GM20431 (cell line): Measurements from ENCODE around the gene CSRNP2.
"Not testable (repeated sequence)": the region's sequence is repeated elsewhere in the genome, so short reads cannot be mapped to it uniquely, and the experiment has no call there.

Experiments used
- in situ Hi-C: fragments of 300-500 bp; cut with MseI, MboI; formaldehyde crosslinking; loops from one replicate; pipeline ENCODE4 v1.15.0; 2020; ENCODE audit warnings: low sequenced_read_pairs; ENCODE audit not compliant: unreplicated experiment

CSRNP2 gene

DNA sequence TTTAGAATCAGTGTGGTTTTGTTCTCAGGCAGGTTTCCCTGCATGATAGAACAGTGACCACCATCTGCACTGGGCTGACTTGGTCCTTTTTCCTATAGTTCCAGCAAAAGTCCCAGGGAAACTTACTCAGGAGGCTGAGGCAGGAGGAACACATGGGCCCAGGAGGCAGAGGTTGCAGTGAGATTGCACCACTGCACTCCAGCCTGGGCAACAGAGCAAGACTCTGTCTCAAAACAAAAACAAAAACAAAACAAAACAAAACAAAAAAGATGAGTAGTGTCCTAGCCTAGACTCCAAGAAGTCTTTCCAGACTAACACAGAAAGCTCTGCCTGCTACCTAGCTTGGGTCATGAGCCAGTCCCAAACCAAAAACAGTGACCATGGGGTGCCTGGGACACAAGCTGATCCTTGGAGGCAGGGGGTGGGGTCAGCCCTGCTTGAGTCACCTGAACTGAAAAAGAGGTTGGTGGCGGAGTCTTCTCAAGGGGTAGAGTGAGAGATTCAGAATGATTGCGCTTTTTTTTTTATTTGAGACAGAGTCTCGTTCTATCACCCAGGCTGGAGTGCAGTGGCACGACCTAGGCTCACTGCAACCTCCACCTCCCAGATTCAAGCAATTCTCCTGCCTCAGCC, 49.8 kb downstream of the CSRNP2 start:
- in situ Hi-C loops, result no loop called here

DNA sequence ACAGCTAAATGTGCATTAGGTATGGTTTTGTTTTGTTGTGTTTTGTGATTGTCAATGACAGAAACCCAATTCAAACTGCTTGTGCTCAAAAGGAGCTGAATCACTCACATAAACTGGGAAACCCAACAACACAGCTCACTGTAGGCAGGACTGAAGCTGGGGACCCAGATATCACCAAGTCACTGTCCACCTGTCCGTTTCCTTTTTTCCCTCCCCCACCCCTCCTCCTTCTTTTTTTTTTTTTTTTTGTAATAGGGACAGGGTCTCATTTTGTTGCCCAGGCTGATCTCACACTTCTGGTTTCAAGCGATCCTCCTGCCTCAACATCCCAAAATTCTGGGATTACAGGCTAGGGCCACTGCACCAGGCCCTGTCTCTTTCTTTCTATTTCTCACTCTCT, 50.3 kb downstream of the CSRNP2 start:
- in situ Hi-C loops, result no loop called here

DNA sequence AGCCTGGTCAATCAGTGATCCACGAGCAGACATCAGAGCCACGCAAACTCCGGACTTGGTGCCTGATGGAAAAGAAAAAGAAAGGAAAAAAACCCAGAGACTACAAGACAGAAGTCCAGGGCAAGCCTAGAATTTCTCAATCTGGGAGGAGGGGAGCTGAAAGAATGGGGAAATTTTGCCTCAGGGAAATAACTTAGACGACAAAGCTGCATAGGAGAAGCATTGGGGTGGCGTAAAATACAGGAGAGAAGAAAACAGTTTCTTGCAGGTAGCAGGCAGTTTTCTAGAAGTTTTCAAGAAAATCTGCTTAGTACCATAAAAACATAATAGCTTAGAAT, 54.6 kb downstream of the CSRNP2 start:
- in situ Hi-C loops, result no loop called here

DNA sequence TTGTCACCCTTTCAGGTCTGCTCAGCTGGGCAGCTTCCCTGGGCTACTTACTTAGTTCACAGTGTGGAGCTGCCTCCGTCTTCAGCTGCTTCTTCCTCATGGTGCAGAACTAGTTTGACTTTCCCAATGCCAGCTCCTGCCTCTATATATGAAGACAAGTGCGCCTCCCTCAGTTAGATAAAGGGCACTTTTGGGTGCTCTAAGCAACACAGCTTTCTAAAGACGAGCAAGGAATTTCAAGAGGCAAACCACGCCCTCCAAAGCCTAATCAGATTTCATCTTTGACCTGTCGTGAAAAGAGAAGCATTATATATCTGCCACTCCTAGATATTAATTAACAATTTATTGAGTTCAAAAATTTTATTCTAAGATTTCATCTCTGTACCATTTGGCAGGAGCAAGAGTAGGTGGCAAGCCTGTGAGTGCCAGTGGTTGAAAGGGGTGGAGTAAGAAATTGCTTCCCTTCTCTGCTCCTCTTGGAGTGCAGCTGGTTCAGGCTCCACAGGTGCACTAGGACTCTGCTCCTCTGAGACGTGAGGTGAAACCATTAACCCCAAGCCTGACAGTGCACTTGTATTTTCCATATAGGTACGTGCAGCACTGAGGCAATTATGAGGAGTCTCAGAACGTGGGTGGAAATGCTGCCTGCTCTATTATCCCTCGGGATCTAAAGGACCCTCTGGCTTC, 55.1 kb downstream of the CSRNP2 start:
- in situ Hi-C loops, result no loop called here

DNA sequence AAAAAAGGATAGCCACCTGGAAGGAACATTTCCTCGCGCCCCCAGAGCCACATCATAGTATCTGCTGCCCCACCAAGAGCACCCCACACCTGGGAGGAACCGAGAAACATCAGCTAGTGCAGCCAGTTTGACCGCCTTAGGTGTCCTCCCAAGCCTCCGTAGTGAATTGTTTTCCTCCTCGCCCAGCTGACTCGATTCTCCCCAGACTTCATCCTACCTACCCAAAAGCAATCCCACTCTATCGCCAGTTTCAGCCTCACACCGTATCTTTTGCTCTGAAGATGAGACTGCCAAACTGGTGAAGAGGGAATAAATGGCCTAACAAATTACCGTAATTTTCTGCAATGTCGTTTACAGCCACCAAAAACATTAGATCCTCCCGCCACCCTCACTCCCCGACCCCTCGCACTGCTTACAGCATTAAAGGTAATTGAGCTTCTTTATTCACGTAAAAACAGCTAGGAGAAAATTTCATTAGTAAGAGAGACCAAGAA, 56.0 kb downstream of the CSRNP2 start:
- in situ Hi-C loops, result no loop called here

DNA sequence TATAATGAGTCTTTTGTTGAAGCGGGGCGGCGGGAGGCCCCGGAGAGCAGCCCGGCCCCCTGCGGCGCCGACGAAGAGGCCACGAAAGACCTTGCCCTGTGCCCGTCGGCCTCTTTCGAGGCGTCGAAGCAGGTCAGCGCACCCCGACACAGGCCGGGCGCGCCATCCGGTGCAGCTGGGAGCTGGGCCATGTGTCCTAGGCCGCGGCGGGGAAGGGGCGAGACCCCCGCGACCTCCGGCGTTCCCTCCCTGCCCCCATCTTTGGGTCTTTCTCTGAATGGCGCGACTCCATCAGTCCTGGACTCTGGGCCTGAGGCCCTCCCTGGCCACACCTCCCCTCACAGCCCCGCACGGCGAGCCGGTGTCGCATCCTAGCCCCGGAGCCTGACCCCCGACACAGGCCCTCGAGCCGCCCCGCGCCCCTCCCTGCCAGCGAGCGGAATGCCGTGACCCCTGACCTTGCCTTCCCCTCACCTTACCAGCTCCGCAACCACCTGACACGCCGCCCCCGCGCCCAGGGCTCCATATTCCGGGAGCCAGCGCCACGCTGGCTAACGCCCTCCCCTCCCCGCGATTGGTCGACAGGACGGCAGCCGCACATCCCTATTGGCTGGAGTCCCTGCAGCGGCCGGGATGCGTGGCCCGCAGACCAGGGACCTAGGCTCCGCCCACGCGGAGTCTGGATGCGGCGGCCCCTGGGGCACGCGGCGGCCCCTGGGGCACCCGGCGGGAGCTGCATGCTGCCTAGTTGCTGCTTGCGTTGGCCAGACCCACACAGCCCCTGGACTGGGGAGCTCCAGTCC, 57.4 kb downstream of the CSRNP2 start, which contains the start of gene SLC11A2:
SLC11A2 (minus strand) TSS at position 549 of the 803 bp plus-strand sequence. CDS start 15,656 bp downstream, outside the sequence.
- in situ Hi-C loops, result no loop called here

DNA sequence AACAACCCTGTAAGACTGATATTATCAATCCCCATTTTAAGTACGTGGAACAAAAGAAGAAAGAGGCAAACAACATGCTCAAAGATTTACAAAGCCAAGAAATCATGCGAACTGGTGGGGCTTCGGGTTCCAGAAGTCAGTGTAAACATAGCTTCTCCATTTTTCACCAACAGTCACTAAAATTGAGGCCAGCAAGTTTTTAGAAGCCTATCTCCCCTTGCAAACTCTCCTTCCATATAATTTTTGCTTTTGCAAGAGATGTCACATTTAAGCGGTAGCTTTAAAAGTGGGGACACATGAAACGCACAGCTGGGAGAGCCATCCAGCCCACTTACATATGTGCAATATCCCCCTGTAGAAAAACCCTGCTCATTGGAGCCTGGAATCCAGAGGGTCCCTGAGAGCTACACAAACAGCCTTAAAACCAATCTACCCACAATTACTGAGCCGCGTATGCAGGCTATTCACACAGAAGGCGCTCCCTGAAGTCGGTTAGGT, 58.0 kb downstream of the CSRNP2 start:
- in situ Hi-C loops, result no loop called here

DNA sequence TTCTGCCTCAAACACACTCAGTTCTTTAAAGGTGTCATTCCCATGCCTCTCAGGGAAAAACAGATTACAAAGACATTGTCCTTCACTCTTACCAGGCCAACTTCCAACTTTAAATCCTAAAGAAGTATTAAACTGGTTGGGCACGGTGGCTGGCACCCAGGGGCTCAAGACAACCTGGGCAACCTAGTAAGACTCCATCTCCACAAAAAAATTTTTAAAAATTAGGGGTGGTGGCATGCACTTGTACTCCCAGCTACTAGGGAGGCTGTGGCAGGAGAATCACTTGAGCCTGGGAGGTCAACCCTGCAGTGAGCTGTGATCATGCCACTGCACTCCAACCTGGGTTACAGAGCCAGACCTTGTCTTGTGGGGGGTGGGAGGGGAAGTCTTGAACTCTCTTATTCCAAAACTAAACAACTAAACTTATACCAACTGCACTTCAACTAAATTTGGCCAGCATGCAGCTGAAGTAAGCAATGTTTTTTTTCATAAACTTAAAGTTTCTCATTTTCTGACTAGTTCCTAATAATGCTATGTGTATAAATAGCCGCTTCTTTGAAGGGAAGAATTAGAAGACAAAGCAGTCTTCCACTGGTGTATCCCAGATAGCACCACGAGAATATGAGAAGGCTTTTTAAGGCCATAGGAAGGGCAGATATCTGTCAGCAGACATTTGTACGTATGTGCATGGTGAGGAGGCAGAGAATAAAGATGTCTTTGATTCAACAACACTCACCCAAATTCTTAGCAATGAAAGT, 59.6 kb downstream of the CSRNP2 start:
- in situ Hi-C loops, result no loop called here

DNA sequence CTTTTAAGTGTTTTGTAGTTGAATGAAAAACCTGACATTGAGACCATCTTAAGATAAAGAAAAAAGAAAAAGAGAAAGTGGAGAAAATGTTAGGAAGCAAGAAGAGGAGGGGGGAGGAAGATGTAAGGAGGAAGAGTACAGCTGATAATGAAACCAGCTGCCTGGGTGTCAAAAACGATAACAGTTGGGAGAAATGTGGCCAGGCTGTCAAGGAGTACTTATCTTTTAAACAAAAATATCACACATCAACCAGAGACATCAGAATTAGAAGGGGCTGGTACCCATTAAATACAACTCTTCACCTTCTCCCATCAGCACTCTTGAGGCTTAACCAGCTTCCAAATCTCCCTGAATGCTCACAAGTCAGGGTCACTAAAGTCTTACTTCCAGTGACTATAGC, 61.7 kb downstream of the CSRNP2 start:
- in situ Hi-C loops, result no loop called here

DNA sequence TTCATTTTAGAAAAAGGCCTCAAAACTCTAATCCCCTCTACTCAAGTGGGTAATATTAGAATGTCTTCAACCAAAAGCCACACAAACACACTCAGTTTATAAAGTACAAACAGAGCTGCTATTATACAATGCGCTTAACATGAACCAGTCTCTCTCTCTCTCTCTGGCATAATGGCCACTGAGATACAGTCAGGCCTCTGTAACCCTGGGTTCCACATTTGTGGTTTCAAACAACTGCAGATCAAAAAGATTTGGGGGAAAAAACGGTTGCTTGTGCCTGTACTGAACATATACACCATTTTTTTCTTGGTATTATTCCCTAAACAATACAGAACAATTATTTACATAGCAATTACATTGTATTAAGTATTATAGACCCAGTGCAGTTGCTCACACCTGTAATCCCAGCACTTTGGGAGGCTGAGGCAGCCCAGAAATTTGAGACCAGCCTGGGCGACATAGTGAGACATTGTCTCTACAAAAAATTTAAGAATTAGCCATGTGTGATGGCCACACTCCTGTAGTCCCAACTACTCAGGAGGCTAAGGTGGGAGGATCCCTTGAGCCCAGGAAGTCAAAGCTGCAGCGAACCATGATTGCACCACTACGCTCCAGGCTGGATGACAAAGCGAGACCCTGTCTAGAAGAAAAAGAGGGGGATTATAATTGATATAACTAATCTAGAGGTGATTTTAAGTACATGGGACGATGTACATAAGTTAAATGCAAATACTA, 62.8 kb downstream of the CSRNP2 start:
- in situ Hi-C loops, result no loop called here

DNA sequence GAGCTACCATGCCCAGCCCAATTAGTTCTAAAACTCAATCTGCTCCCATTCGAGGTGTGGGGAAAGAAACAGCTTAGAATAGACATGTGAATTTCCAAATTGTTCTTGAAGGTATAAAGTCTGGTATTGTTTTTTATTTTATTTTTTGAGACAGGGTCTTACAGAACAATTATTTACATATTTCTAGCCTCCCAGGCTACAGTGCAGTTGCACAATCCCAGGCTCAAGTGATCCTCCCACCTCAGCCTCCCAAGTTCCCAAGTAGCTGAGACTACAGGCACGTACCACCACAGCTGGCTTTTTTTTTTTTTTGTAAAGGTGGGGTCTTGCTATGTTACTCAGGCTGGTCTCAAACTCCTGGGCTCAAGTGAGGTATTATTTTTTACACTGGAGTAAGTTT, 63.5 kb downstream of the CSRNP2 start:
- in situ Hi-C loops, result no loop called here

DNA sequence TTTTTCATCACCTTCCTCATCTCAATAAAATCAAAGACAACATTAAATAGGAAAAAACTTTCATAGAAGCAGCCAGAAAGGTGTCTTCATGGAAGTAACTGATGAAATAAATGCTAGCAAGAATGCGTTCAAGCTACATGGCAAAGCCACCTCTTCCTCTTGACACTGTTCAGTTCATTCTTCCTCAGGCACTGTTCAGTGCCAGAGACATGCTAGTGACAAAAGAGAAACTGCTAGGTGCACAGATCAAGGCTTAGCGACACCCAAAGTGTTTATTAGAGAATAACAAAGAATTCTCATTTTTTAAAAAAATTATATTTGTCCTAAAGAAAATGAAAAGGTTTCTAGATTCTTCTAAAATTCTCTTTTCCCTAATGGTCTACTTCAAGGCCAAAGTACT, 64.4 kb downstream of the CSRNP2 start:
- in situ Hi-C loops, result no loop called here

DNA sequence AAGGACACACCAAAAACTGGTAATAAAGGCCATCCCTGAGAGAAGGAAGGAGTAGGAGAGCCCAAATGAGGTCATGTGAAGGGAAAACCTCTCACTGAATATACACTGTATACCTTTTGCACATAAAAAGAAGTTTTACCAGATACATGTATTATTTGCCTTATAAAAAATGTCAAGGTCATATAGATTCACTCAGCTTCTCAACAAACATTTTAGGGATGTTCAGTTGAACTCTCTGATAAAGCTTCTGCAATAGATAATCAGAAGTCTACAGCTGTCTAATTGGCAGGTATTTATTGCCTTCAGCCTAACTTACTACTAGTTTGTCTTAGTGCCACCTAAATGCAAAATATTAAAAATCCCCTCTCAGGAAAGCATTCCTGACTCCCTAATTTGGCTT, 65.9 kb downstream of the CSRNP2 start:
- in situ Hi-C loops, result no loop called here

DNA sequence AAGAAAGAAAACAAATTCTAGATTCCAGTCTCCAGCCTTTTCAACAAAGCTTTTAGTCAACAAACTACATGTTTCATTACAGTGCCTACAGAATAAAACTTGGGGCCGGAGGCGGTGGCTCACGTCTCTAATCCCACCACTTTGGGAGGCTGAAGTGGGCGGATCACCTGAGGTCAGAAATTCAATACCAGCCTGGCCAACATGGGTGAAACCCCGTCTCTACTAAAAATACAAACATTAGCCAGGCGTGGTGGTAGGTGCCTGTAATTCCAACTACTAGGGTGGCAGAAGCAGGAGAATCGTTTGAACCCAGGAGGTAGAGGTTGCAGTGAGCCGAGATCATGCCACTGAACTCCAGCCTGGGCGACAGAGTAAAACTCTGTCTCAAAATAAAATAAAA, 68.9 kb downstream of the CSRNP2 start:
- in situ Hi-C loops, result not testable (repeated sequence)

DNA sequence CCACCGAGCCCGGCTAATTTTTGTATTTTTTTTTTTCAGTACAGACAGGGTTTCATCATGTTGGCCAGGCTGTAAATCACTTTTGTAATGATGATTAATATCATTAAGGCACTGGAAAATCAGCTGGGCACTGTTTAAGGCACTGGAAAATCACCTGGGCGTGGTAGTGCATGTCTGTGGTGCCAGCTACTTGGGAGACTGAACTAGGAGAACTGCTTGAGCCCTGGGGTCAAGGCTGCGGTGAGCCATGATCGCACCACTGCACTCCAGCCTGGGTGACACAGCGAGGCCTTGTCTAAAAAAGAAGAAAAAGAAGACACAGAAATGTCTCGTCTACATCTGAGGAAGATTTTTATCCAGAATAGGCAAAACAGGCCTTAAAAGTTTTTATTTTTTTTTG, 70.0 kb downstream of the CSRNP2 start:
- in situ Hi-C loops, result no loop called here

DNA sequence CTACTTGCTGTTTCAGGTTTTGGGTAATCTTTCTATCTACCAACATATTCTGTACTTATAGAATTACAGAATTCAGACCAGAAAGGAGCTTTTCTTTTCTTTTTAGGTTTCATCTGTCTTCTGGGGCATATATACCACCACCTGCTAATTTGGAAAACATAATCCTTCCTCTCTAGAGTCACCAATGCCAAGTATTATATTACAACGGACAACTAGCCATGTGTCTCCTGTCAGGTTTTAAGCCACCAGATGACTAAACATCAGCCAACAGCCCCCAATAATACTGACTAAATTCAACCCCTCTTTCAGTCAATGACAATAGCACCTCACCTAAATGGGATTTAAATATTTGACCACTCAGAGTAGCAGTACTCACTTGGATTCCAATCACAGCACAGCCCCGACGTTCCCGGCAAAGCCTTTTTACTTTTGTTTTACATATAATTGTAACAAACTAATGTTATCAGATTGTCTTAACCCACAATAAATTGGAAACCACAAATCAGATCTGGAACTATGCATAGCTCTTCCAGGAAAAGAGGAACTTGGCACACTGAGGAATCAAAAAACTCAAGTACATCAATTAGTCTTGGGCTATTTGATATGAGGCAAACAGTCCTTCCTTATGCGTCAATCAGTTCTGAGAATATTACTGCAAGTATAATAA, 70.7 kb downstream of the CSRNP2 start:
- in situ Hi-C loops, result no loop called here

DNA sequence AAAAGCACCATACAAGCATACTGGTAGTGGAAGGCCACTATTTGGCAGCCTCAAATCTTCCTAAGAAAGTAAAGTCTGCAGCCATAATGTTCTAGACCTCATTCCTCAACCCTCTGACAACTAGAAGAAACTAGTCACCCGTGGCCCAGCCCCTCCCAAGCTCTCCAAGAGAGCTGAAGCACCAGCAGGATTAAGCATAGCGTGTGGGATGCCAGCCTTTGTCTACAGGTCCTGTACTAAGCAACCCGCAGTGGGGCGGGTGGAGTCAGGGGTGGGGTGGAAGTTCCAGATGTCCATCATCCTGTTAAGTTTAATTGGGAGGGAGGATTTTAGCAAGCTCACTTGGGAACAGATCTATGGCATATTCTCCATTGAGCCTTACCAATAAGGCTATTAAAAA, 71.4 kb downstream of the CSRNP2 start:
- in situ Hi-C loops, result no loop called here
